H1 (cell line): ENCODE measurements around the gene RBM27. TPM values are rescaled to one million over a fixed set of nuclear protein-coding genes. Genes with fewer than 3 reads are reported as not detected.

ENCODE experiments used
- CBX5 ChIP-seq: fragments of 300-800, 300-1000 bp; sonication (generic); IDR thresholded peaks from 2 replicates; pipeline ENCODE4 v1.7.1; 2016; ENCODE audit warnings: antibody characterized with exemption, low read length, low read depth
- CHD1 ChIP-seq: IDR thresholded peaks from 2 replicates; pipeline ENCODE4 v1.6.1; 2012; ENCODE audit warnings: low read depth, low read length, improper control_type of control experiment
- E2F6 ChIP-seq: IDR thresholded peaks from 2 replicates; pipeline ENCODE4 v1.6.1; 2012; ENCODE audit warnings: inconsistent platforms
- KDM4A ChIP-seq: IDR thresholded peaks from one replicate; pipeline ENCODE4 v1.7.1; 2012; ENCODE audit warnings: low read depth, mild to moderate bottlenecking, moderate library complexity, low read length, inconsistent platforms; ENCODE audit not compliant: severe bottlenecking
- NANOG ChIP-seq: IDR thresholded peaks from 2 replicates; pipeline ENCODE4 v1.6.1; 2011; ENCODE audit warnings: low read length, low read depth, mild to moderate bottlenecking, inconsistent platforms; ENCODE audit not compliant: insufficient read depth, poor library complexity, severe bottlenecking
- SRF ChIP-seq: IDR thresholded peaks from 2 replicates; pipeline ENCODE4 v1.6.1; 2011; ENCODE audit warnings: mild to moderate bottlenecking, low read depth, low read length, moderate library complexity
- polyA plus RNA-seq, 7 experiments: library from polyadenylated mRNA; depleted of rRNA in 3 of 7; stranded (reverse) in 5 of 7; unstranded in 2 of 7; fragments of >200 nt in 5 of 7; fragments of 200-250 nt in 2 of 7; gene quantifications; 1 replicate in 5 of 7; 2 replicates in 1 of 7; 4 replicates in 1 of 7; pipeline versions ENCODE4 v1.2.1 to v1.2.3, GENCODE V29; 2011 to 2013; ENCODE audit warnings: missing spikeins in 2 of 7, mixed read lengths in 2 of 7
- total RNA-seq: library from RNA; stranded (reverse); fragmentation: NEBNext Ultra II Directional; extraction: Animal tissue kit (Norgen Biotek cat#: 25700); gene quantifications from 2 replicates; pipeline ENCODE4 v1.2.1, GENCODE V29; 2021

RBM27 gene
- total and polyA plus RNA-seq, 2 of the 8 experiments (the other 6 are each of a cell fraction or from before 2014, with no cell fraction given), result 13.1 to 42.9 TPM

- TF ChIP-seq SRF, result no peak
- TF ChIP-seq CBX5, result no peak
- no peak for TF ChIP-seq E2F6
- no peak for TF ChIP-seq KDM4A
- no peak for TF ChIP-seq NANOG
- TF ChIP-seq CHD1, result no peak
- TF ChIP-seq, all 59 proteins: peak for 0
These were observed 18.2 kb upstream of the RBM27 start (continued) for GRCh38 chr5:146185161-146185560.
